Brain microvascular endothelial cell (primary cell): ENCODE data around the gene CTU2.

Source experiments
- DNase-seq: peaks from one replicate; pipeline ENCODE4 v3.0.0-alpha.2; 2020
- H3K27ac ChIP-seq: fragments of 250-450 bp; sonication (Bioruptor Pico); 2 replicates; pipeline ENCODE4 v1.5.1; 2020; ENCODE audit warnings: mild to moderate bottlenecking, moderate library complexity
- H3K27me3 ChIP-seq: fragments of 250-450 bp; sonication (Bioruptor Pico); replicated peaks from 2 replicates; pipeline ENCODE4 v1.5.1; 2020; ENCODE audit warnings: mild to moderate bottlenecking
- H3K36me3 ChIP-seq: fragments of 250-450 bp; sonication (Bioruptor Pico); replicated peaks from 2 replicates; pipeline ENCODE4 v1.5.1; 2020; ENCODE audit warnings: mild to moderate bottlenecking
- H3K4me3 ChIP-seq: 2 replicates; pipeline ENCODE4 v1.5.1; 2011; ENCODE audit warnings: low read depth, mild to moderate bottlenecking, control low read depth, low read length, moderate library complexity
- in situ Hi-C: cut with HindIII; loops from 2 replicates; pipeline ENCODE4 v1.10.0; 2017; ENCODE audit warnings: low sequenced_read_pairs, low pct_ligation_motif_present
- TF ChIP-seq, protein P1 (sequence below): IDR thresholded peaks from 2 replicates; pipeline ENCODE4 v1.5.1; 2011; ENCODE audit warnings: low read depth, mild to moderate bottlenecking, moderate library complexity, low read length, control low read depth, inconsistent platforms; ENCODE audit errors: missing control alignments

Gene CTU2

DNA sequence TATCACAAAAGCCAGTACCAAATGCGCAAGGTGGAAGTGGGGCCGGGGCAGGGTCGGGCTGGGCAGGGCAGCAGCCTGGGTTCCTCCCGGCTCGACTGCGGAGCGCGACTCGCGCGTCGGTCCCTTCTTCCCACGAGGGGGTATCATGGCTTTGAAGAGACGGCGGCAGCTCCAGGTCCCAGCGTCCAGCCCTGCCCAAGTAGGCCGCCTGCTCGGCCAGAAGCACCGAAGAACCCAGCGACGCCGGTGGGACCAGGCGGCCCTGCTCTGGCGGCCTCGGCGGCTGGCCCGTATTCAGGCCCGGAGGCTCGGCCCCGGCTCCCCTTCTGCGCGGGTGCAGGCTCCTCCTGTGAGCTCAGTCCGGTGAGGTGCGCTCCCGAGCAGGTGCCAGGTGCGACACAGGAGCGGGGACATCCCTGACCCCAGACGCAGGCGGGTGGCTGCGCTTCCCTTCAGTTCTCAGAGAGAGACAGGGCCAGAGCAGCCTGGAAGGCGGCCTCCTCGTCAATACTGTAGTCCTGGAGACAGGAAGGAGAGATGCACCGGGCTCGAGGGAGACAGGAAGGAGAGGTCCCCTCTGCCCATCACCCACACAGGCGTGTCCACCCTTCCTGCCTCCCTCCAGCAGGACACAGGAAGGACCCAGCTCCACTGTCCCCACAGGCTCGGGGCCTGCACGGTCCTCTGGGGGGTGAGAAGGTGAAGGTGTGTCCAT is 9.0 kb upstream of the CTU2 start:
- TF ChIP-seq, protein P1, sequence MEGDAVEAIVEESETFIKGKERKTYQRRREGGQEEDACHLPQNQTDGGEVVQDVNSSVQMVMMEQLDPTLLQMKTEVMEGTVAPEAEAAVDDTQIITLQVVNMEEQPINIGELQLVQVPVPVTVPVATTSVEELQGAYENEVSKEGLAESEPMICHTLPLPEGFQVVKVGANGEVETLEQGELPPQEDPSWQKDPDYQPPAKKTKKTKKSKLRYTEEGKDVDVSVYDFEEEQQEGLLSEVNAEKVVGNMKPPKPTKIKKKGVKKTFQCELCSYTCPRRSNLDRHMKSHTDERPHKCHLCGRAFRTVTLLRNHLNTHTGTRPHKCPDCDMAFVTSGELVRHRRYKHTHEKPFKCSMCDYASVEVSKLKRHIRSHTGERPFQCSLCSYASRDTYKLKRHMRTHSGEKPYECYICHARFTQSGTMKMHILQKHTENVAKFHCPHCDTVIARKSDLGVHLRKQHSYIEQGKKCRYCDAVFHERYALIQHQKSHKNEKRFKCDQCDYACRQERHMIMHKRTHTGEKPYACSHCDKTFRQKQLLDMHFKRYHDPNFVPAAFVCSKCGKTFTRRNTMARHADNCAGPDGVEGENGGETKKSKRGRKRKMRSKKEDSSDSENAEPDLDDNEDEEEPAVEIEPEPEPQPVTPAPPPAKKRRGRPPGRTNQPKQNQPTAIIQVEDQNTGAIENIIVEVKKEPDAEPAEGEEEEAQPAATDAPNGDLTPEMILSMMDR: no peak
- no peak for DNase-seq
- Histone ChIP-seq H3K4me3 (no peak overlapping the region), H3K27ac (no peak overlapping the region), H3K36me3 (peaks cover 25% of the 10 kb centered on the region), H3K27me3 (no peaks in the 10 kb centered on the region)
- in situ Hi-C loops: no loop called here

DNA sequence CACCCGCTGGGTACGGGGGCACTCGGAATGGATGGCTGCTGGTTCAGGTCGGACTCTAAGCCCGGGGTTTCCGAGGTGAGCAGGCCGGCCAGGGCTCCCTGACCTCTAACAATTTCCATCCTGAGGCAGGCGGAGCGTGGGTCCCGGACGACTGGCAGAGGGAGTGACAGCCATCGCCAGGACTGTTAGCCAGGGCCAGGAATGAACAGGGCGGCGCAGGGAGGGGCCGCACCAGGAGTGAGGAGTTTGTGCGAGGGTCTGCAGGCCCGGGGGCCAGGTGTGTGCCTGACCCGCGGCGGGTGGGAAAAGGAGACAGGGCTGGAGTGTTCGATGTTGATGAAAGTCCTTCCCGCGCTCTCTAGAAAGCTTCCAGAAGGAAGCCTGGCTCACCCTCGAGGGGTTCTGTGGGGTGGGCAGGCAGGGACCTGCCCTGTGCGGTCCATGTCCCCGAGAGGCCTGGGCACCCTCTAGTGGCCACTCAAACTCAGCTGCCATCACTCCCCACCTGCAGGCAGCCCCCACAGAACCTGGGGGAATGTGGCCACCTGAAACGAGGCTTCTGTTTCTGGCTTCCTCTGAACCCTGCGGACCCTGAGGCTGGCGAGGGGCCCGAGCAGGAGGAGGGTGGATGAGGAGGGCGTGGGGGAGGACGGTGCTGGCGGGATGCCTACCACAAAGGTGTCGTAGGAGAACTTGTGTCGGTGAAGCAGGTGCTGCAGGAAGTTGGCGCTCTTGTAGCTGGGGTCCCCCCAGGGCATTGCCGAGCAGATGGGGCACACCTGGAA is 8.3 kb upstream of the CTU2 start:
- TF ChIP-seq, protein P1: peak; percentile 64
- H3K27ac ChIP-seq: no peak overlapping the region
- H3K4me3 ChIP-seq: no peak overlapping the region
- H3K27me3 ChIP-seq: no peaks in the 10 kb centered on the region
- peaks cover 25% of the 10 kb centered on the region for H3K36me3 ChIP-seq
- in situ Hi-C loops: no loop called here
- DNase-seq: no peak

DNA sequence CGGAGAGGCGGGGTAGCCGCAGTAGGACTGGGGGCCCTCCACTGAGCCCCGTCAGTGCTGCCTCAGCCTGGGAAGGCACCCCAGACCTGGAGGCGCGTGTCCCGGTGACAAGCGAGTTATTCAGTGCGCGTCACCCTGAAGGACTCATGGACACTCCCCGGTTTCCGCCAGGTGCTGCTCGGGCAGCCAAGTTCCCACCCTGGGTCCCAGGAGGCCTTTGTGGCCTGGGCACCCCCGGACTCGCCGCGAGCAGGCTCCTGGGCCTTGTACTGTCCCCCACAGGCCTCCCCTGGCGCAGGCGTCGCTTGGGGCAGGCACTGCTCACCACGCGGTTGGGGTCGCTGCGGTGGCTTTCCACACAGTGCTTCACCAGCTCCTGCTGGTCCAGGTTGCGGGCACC is 7.7 kb upstream of the CTU2 start:
- no peak overlapping the region for H3K4me3 ChIP-seq
- peaks cover 25% of the 10 kb centered on the region for H3K36me3 ChIP-seq
- in situ Hi-C loops: no loop called here
- H3K27ac ChIP-seq: no peak overlapping the region
- no peaks in the 10 kb centered on the region for H3K27me3 ChIP-seq
- TF ChIP-seq, protein P1: no peak
- no peak for DNase-seq

DNA sequence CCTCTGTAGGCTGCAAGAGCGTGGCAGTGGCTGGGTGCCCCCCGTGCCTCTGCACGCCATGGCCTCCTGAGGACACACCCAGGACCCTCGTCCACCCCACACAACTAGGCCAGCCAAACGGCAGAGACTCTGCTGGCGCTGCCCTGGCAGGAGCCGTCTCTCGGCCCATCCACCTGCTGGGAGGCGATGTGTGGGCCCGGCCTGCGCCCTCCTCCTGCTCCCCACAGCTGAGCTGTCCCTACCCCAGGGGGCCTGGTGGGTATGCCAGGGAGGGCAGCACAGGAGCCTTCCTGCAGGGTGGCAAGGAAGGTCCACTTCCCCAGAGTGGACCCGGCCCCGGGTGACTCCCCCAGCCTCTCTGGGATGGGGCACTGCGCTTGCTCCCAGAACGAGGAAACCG is 7.1 kb upstream of the CTU2 start:
- TF ChIP-seq, protein P1: no peak
- H3K36me3 ChIP-seq: peaks cover 25% of the 10 kb centered on the region
- in situ Hi-C loops: no loop called here
- H3K27me3 ChIP-seq: no peaks in the 10 kb centered on the region
- no peak overlapping the region for H3K4me3 ChIP-seq
- no peak overlapping the region for H3K27ac ChIP-seq
- DNase-seq: no peak

DNA sequence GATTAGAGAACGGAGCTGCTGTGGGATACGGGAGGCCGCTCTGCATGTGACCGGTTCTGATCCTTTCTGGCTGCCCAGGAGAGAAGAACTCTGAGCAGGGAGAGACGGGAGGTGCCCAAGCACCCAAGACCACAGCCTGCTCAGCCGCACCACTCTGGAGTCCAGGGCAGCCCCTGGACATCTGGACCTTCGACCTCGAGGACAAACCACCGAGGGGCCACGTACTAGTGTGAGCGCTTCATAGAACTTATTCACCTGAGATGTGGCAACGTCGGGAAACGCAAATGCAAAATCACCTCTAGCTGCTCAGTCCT is 6.0 kb upstream of the CTU2 start:
- no peak for DNase-seq
- no peaks in the 10 kb centered on the region for H3K27me3 ChIP-seq
- TF ChIP-seq, protein P1: no peak
- no peak overlapping the region for H3K4me3 ChIP-seq
- H3K36me3 ChIP-seq: peaks cover 25% of the 10 kb centered on the region
- in situ Hi-C loops: no loop called here
- no peak overlapping the region for H3K27ac ChIP-seq
